Mesothelial cell of epicardium (in vitro differentiated cells): Measurements from ENCODE around the gene ADI1. TPM values are rescaled to one million over a fixed set of nuclear protein-coding genes. Genes with fewer than 3 reads are reported as not detected.

Experiments used
- DNase-seq, 2 experiments: peaks; one replicate each; pipeline ENCODE4 v3.0.0; 2021; ENCODE audit warnings: low spot score in 2 of 2; ENCODE audit not compliant: unreplicated experiment in 2 of 2
- H3K27ac Mint-ChIP-seq: 2 replicates; pipeline ENCODE4 v1.8.0; 2021; ENCODE audit warnings: mixed read lengths
- H3K27me3 Mint-ChIP-seq: 2 replicates; pipeline ENCODE4 v1.8.0; 2021; ENCODE audit warnings: low read depth, mixed read lengths
- H3K36me3 Mint-ChIP-seq: 2 replicates; pipeline ENCODE4 v1.8.0; 2021; ENCODE audit warnings: mixed read lengths
- H3K4me1 Mint-ChIP-seq: 2 replicates; pipeline ENCODE4 v1.8.0; 2021; ENCODE audit warnings: mixed read lengths
- H3K4me3 Mint-ChIP-seq: 2 replicates; pipeline ENCODE4 v1.8.0; 2021; ENCODE audit warnings: mild to moderate bottlenecking, moderate library complexity, mixed read lengths
- H3K9me3 Mint-ChIP-seq: 2 replicates; pipeline ENCODE4 v1.8.0; 2021; ENCODE audit warnings: mixed read lengths
- CTCF ChIP-seq: fragments of 200-600 bp; sonication (generic); IDR thresholded peaks from one replicate; pipeline ENCODE4 v1.5.0; 2021; ENCODE audit warnings: antibody characterized with exemption; ENCODE audit not compliant: unreplicated experiment
- total RNA-seq: library from RNA; stranded (reverse); gene quantifications from 3 replicates; pipeline ENCODE4 v1.2.1, GENCODE V29; 2021

Gene ADI1, protein sequence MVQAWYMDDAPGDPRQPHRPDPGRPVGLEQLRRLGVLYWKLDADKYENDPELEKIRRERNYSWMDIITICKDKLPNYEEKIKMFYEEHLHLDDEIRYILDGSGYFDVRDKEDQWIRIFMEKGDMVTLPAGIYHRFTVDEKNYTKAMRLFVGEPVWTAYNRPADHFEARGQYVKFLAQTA
- total RNA-seq: 16.6 to 18.7 TPM (median 17.6 TPM) in 3 replicates

- Mint-ChIP-seq H3K4me1 (peaks cover 46% of the 10 kb centered on the region), H3K27ac (peak within 1 kb of the TSS; percentile 94), H3K4me3 (peak within 1 kb of the TSS; percentile 83), H3K36me3 (peaks cover 8% of the 10 kb centered on the region), H3K27me3 (no peaks in the 10 kb centered on the region), H3K9me3 (peaks cover 13% of the 10 kb centered on the region)
- TF ChIP-seq CTCF: no peak
- peak; percentile 54 to 75 for DNase-seq
Observed at GRCh38 chr2:3519255-3520205, at the start of gene ADI1. Gene ADI1, minus strand, starts transcription at chr2:3519531. Its CDS starts 44 bp downstream, at chr2:3519487.

DNA sequence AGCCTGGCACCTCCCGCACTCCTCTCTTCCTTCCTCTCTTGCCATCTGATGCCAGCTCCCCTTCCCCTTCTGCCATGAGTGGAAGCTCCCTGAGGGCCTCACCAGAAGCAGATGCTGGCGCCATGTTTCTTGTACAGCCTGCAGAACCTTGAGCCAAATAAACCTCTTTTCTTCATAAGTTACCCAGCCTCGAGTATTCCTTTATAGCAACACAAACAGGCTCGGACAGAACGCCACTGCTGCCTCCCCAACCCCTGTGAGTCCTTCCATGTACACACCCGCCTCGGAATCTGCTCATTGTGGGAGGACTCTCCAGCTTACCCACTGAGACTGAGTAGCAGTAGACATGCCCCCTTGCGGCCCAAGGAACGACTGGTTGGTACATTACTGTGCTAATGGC, 47.5 kb upstream of the ADI1 start:
- no peaks in the 10 kb centered on the region for H3K27me3 Mint-ChIP-seq
- H3K36me3 Mint-ChIP-seq: peaks cover 7% of the 10 kb centered on the region
- H3K4me1 Mint-ChIP-seq: no peaks in the 10 kb centered on the region
- no peaks in the 10 kb centered on the region for H3K9me3 Mint-ChIP-seq
- TF ChIP-seq CTCF: no peak
- no peak overlapping the region for H3K4me3 Mint-ChIP-seq
- no peak overlapping the region for H3K27ac Mint-ChIP-seq
- DNase-seq: no peak

DNA sequence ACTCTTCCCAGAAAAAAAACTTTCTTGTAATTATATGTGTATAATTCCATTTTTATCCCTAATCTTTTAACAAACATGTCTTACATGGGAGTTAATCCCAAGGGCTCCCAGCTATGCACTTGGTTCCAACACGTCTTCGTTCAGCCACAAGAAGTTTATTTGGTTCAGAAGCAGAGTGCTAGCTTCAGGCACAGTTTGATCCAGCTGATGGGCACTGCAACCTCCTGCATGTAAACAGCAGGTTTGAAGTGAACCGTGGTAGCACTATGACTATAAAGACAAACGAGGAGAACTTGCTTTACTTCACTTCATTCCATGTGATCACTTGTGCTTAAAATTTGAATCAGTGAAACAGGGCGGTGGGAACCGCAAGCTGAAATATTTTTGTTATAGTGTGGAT, 45.8 kb upstream of the ADI1 start:
- Mint-ChIP-seq H3K4me1 (peaks cover 2% of the 10 kb centered on the region), H3K9me3 (no peaks in the 10 kb centered on the region), H3K36me3 (peaks cover 7% of the 10 kb centered on the region), H3K27ac (no peak overlapping the region), H3K4me3 (no peak overlapping the region), H3K27me3 (no peaks in the 10 kb centered on the region)
- DNase-seq: no peak
- TF ChIP-seq CTCF: no peak

DNA sequence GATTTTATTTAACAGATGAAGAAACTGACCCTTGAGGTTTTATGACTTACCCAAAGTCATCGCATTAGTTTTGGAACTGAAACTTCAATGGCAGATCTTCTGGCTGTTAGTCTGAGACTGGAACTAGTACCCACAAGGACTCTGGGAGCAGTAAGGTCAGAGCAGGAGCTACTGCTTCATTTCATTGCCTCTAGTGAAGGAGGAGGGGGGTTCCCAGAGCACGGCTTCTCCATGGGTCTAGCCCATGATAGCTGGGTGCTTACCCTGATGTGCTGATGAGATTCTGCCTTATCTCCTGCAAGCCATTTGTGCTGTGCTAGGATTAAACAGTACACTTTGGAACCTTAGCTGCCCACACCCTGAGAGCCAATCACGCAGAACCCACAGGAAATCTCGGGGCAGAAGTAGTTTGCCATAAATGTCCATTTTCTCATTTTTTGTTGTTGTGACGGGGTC, 44.2 kb upstream of the ADI1 start:
- peaks cover 7% of the 10 kb centered on the region for H3K36me3 Mint-ChIP-seq
- TF ChIP-seq CTCF: no peak
- no peaks in the 10 kb centered on the region for H3K27me3 Mint-ChIP-seq
- no peak overlapping the region for H3K27ac Mint-ChIP-seq
- no peak for DNase-seq
- H3K4me3 Mint-ChIP-seq: no peak overlapping the region
- peaks cover 11% of the 10 kb centered on the region for H3K4me1 Mint-ChIP-seq
- no peaks in the 10 kb centered on the region for H3K9me3 Mint-ChIP-seq

DNA sequence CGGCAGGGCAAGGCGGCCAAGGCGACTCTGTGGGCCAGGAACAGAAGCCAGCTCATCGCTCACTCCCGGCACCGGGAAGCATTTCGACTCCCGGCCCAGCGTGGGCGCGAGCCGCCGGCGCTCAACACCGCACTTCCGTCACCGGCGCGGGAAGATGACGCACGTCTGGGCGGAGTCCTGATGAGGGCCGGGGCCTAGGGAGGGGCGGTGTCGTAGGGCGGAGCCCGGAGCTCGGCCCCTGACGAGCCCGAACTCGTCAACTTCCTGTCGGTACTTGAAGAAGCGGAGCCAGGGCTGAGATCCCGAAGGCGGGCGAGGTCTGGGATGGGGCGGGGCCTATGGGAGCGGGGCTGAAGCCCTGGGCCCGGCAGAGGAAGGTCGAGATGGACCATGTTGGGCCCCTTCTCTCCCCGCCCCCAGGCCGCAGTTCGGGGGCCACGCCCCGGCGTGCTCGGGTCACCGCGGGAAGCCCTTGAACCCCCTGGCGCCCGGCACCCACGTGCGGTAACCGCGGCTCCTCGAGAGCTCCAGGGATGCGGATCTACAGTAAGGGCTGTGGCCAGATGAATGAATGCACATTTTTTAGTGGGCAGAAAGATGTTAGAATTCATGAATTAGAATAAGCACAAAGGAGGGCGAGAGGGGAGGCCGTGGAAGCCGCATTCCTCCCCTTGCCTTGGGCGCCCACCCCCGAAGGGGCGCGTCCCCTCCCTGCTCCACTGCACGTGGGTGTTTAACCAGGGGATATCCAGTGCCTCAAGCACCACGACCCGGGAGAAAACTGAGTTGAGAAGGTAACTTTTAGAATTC, 39.1 kb upstream of the ADI1 start, which contains the start of gene RNASEH1:
TSS of gene RNASEH1 (minus strand) at position 129 of the 810 bp plus-strand sequence. CDS start at position 56, 73 bp downstream.
- Mint-ChIP-seq H3K4me1 (peaks cover 17% of the 10 kb centered on the region), H3K27ac (peak within 1 kb of the TSS; percentile 97), H3K27me3 (no peaks in the 10 kb centered on the region), H3K36me3 (peaks cover 19% of the 10 kb centered on the region), H3K9me3 (no peaks in the 10 kb centered on the region), H3K4me3 (peak within 1 kb of the TSS; percentile 86)
- peak; percentile 98 to 100 for DNase-seq
- no peak for TF ChIP-seq CTCF
